ENCODE data around the gene PLCD3. TPM values are rescaled to one million over a fixed set of nuclear protein-coding genes. Genes with fewer than 3 reads are reported as not detected.

Gene PLCD3
- total RNA-seq, 1 experiment from 2014 or later, result 55.8 TPM

GRCh38 chr17:45132572-45133463 is 503 bp upstream of the PLCD3 start (continued):
- TF ChIP-seq CREM (CRISPR knock-in tag; IDR thresholded peaks at IDR 0.05) (0 out of 2 replicates have a peak, but pooled peaks have one; percentile 35), ESRRA (CRISPR knock-in tag; IDR thresholded peaks at IDR 0.05; ENCODE audit: borderline replicate concordance) (no peak), FOXK1 (CRISPR knock-in tag; IDR thresholded peaks at IDR 0.05) (no peak), ELF4 (CRISPR knock-in tag; IDR thresholded peaks at IDR 0.05; ENCODE audit: low read depth) (no peak), ZNF138 (CRISPR knock-in tag; conservative IDR thresholded peaks at IDR 0.05) (no peak), OVOL2 (CRISPR knock-in tag; IDR thresholded peaks at IDR 0.05; ENCODE audit: borderline replicate concordance) (no peak), SMAD3 (CRISPR knock-in tag; IDR thresholded peaks at IDR 0.05; ENCODE audit: borderline replicate concordance) (no peak), NR3C1 (CRISPR knock-in tag; conservative IDR thresholded peaks at IDR 0.05; ENCODE audit: low read depth) (no peak), SP1 (CRISPR knock-in tag; conservative IDR thresholded peaks at IDR 0.05) (peak; percentile 61; the same call in 1 of the 2 replicates), ZNF671 (CRISPR knock-in tag; IDR thresholded peaks at IDR 0.05) (no peak), ZNF121 (CRISPR knock-in tag; IDR thresholded peaks at IDR 0.05) (peak; percentile 99), CTCF (IDR thresholded peaks at IDR 0.05) (peak; percentile 36), KAT7 (CRISPR knock-in tag; IDR thresholded peaks at IDR 0.05; ENCODE audit: borderline replicate concordance) (no peak), SOX15 (CRISPR knock-in tag; IDR thresholded peaks at IDR 0.05) (no peak), ZNF219 (CRISPR knock-in tag; IDR thresholded peaks at IDR 0.05; ENCODE audit: borderline replicate concordance) (no peak)
- TF ChIP-seq, protein P1, sequence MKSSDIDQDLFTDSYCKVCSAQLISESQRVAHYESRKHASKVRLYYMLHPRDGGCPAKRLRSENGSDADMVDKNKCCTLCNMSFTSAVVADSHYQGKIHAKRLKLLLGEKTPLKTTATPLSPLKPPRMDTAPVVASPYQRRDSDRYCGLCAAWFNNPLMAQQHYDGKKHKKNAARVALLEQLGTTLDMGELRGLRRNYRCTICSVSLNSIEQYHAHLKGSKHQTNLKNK (CRISPR knock-in tag; IDR thresholded peaks at IDR 0.05), result no peak
- TF ChIP-seq, protein P2, sequence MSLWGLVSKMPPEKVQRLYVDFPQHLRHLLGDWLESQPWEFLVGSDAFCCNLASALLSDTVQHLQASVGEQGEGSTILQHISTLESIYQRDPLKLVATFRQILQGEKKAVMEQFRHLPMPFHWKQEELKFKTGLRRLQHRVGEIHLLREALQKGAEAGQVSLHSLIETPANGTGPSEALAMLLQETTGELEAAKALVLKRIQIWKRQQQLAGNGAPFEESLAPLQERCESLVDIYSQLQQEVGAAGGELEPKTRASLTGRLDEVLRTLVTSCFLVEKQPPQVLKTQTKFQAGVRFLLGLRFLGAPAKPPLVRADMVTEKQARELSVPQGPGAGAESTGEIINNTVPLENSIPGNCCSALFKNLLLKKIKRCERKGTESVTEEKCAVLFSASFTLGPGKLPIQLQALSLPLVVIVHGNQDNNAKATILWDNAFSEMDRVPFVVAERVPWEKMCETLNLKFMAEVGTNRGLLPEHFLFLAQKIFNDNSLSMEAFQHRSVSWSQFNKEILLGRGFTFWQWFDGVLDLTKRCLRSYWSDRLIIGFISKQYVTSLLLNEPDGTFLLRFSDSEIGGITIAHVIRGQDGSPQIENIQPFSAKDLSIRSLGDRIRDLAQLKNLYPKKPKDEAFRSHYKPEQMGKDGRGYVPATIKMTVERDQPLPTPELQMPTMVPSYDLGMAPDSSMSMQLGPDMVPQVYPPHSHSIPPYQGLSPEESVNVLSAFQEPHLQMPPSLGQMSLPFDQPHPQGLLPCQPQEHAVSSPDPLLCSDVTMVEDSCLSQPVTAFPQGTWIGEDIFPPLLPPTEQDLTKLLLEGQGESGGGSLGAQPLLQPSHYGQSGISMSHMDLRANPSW (CRISPR knock-in tag; conservative IDR thresholded peaks at IDR 0.05; ENCODE audit: low read depth), result no peak
- TF ChIP-seq, protein P3, sequence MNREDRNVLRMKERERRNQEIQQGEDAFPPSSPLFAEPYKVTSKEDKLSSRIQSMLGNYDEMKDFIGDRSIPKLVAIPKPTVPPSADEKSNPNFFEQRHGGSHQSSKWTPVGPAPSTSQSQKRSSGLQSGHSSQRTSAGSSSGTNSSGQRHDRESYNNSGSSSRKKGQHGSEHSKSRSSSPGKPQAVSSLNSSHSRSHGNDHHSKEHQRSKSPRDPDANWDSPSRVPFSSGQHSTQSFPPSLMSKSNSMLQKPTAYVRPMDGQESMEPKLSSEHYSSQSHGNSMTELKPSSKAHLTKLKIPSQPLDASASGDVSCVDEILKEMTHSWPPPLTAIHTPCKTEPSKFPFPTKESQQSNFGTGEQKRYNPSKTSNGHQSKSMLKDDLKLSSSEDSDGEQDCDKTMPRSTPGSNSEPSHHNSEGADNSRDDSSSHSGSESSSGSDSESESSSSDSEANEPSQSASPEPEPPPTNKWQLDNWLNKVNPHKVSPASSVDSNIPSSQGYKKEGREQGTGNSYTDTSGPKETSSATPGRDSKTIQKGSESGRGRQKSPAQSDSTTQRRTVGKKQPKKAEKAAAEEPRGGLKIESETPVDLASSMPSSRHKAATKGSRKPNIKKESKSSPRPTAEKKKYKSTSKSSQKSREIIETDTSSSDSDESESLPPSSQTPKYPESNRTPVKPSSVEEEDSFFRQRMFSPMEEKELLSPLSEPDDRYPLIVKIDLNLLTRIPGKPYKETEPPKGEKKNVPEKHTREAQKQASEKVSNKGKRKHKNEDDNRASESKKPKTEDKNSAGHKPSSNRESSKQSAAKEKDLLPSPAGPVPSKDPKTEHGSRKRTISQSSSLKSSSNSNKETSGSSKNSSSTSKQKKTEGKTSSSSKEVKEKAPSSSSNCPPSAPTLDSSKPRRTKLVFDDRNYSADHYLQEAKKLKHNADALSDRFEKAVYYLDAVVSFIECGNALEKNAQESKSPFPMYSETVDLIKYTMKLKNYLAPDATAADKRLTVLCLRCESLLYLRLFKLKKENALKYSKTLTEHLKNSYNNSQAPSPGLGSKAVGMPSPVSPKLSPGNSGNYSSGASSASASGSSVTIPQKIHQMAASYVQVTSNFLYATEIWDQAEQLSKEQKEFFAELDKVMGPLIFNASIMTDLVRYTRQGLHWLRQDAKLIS (CRISPR knock-in tag; IDR thresholded peaks at IDR 0.05; ENCODE audit: borderline replicate concordance), result no peak
- TF ChIP-seq, protein P4, sequence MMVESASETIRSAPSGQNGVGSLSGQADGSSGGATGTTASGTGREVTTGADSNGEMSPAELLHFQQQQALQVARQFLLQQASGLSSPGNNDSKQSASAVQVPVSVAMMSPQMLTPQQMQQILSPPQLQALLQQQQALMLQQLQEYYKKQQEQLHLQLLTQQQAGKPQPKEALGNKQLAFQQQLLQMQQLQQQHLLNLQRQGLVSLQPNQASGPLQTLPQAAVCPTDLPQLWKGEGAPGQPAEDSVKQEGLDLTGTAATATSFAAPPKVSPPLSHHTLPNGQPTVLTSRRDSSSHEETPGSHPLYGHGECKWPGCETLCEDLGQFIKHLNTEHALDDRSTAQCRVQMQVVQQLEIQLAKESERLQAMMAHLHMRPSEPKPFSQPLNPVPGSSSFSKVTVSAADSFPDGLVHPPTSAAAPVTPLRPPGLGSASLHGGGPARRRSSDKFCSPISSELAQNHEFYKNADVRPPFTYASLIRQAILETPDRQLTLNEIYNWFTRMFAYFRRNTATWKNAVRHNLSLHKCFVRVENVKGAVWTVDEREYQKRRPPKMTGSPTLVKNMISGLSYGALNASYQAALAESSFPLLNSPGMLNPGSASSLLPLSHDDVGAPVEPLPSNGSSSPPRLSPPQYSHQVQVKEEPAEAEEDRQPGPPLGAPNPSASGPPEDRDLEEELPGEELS (CRISPR knock-in tag; IDR thresholded peaks at IDR 0.05), result no peak; the same call in 1 of the 2 replicates

Data from WTC11 (cell line).